Gastroesophageal sphincter (tissue), 4 donors: Measurements from ENCODE around the gene FOCAD. TPM values are rescaled to one million over a fixed set of nuclear protein-coding genes. Genes with fewer than 3 reads are reported as not detected.
A peak's percentile ranks its signal among the peaks of the same experiment; 100 is the strongest.

Experiments used
- ATAC-seq: fragments of 150-250 bp; one replicate; pipeline ENCODE4 v1.9.1; 2016; ENCODE audit warnings: mild to moderate bottlenecking, moderate library complexity
- H3K27ac ChIP-seq, 4 donors: fragments of 200-600 bp; sonication (generic) in 3 of 4; 1 replicate in 3 of 4; 2 replicates in 1 of 4; pipeline ENCODE4 v1.5.1; 2016 to 2019
- H3K27me3 ChIP-seq: fragments of 200-600 bp; sonication (generic); one replicate; pipeline ENCODE4 v1.5.1; 2019
- H3K36me3 ChIP-seq, 2 donors: fragments of 200-600 bp; sonication (generic); one replicate each; pipeline ENCODE4 v1.5.1; 2019; ENCODE audit warnings: control low read depth in 1 of 2
- H3K4me1 ChIP-seq, 3 donors: fragments of 200-600 bp; sonication (generic); 1 replicate in 2 of 3; 2 replicates in 1 of 3; pipeline ENCODE4 v1.5.1; 2016 to 2019; ENCODE audit warnings: control low read depth in 2 of 3
- H3K4me3 ChIP-seq, 2 donors: fragments of 200-600 bp; sonication (generic); one replicate each; pipeline ENCODE4 v1.5.1; 2019; ENCODE audit warnings: mild to moderate bottlenecking in 1 of 2, moderate library complexity in 1 of 2
- H3K9me3 ChIP-seq, 3 donors: fragments of 200-600 bp; sonication (generic); one replicate each; pipeline ENCODE4 v1.5.1; 2017 to 2019; ENCODE audit warnings: control low read depth in 2 of 3
- CTCF ChIP-seq, 4 experiments: fragments of 200-600 bp in 2 of 4; fragments of 450-650 bp in 2 of 4; sonication (generic) in 1 of 4; IDR thresholded peaks; one replicate each; pipeline ENCODE4 v1.5.1; 2017 to 2019; ENCODE audit warnings: antibody characterized with exemption in 4 of 4, mild to moderate bottlenecking in 2 of 4, moderate library complexity in 2 of 4
- EP300 ChIP-seq: sonication (generic); formaldehyde crosslinking; IDR thresholded peaks from one replicate; pipeline ENCODE4 v1.6.1; 2017; ENCODE audit warnings: antibody characterized with exemption, mild to moderate bottlenecking
- POLR2A ChIP-seq, 2 donors: fragments of 450-650 bp; IDR thresholded peaks; one replicate each; pipeline ENCODE4 v1.6.1; 2017; ENCODE audit warnings: antibody characterized with exemption in 2 of 2, mild to moderate bottlenecking in 2 of 2, moderate library complexity in 1 of 2
- POLR2AphosphoS5 ChIP-seq: sonication (generic); formaldehyde crosslinking; IDR thresholded peaks from one replicate; pipeline ENCODE4 v1.6.1; 2017; ENCODE audit warnings: antibody characterized with exemption
- WGBS, 2 donors: methylation state at CpG; one replicate each; pipeline ENCODE4 v1.1.5; 2018; ENCODE audit warnings: low coverage in 1 of 2; 5-methylcytosine and 5-hydroxymethylcytosine counted together
- total RNA-seq, 4 donors: library from RNA; depleted of rRNA; stranded (reverse); fragments of >200 nt; gene quantifications; one replicate each; pipeline ENCODE4 v1.1.0, GENCODE V29; 2016

FOCAD gene
- total RNA-seq, 4 donors from 2014 or later, result 23.0 to 35.9 (median 30.4) TPM

- no peaks in the 10 kb centered on the region for H3K27me3 ChIP-seq
- H3K27ac ChIP-seq, result no peak overlapping the region
- H3K4me3 ChIP-seq, result no peak overlapping the region
- H3K4me1 ChIP-seq, result peaks cover 3 to 41% (median 9%) of the 10 kb centered on the region in 3 donors
- no peaks in the 10 kb centered on the region for H3K9me3 ChIP-seq
- TF ChIP-seq POLR2AphosphoS5 (no peak), CTCF (IDR thresholded peaks at IDR 0.05) (no peak)
- ATAC-seq, result no peak
- WGBS, 2 donors, result 89 to 92% methylated on average over 3 of the region's 3 CpGs
- peaks cover 0 to 15% of the 10 kb centered on the region in 2 donors for H3K36me3 ChIP-seq
Observed at GRCh38 chr9:20988061-20988460, 304.0 kb downstream of the FOCAD start.

GRCh38 chr9:20988671-20989315 lies 304.7 kb downstream of the FOCAD start:
- 17 to 25% methylated on average over 3 of the region's 3 CpGs for WGBS, 2 donors
- no peak for ATAC-seq
- Histone ChIP-seq H3K27me3 (no peaks in the 10 kb centered on the region), H3K4me3 (no peak overlapping the region), H3K9me3 (no peaks in the 10 kb centered on the region), H3K4me1 (peaks cover 3 to 38% (median 9%) of the 10 kb centered on the region in 3 donors), H3K27ac (no peak overlapping the region), H3K36me3 (peaks cover 0 to 18% of the 10 kb centered on the region in 2 donors)
- TF ChIP-seq EP300 (no peak), POLR2A (IDR thresholded peaks at IDR 0.05) (no peak), CTCF (IDR thresholded peaks at IDR 0.05) (no peak), POLR2AphosphoS5 (no peak)

- WGBS, 2 donors, result 67 to 91% methylated on average over 2 to 3 of the region's 6 CpGs
- peak; percentile 65 for ATAC-seq
Observed at GRCh38 chr9:20989923-20990341, 305.9 kb downstream of the FOCAD start.

GRCh38 chr9:20990867-20991266 lies 306.8 kb downstream of the FOCAD start:
- Histone ChIP-seq H3K4me3 (no peak overlapping the region), H3K36me3 (peaks cover 0 to 25% of the 10 kb centered on the region in 2 donors), H3K4me1 (peaks cover 0 to 21% (median 3%) of the 10 kb centered on the region in 3 donors), H3K27me3 (no peaks in the 10 kb centered on the region), H3K9me3 (no peaks in the 10 kb centered on the region), H3K27ac (no peak overlapping the region)
- ATAC-seq, result peak; percentile 62
- WGBS, 2 donors, result 80 to 84% methylated on average over 1 to 2 of the region's 2 CpGs
- TF ChIP-seq CTCF (IDR thresholded peaks at IDR 0.05), result no peak
- TF ChIP-seq POLR2AphosphoS5, result no peak
- TF ChIP-seq POLR2A (IDR thresholded peaks at IDR 0.05), result no peak
- TF ChIP-seq EP300, result no peak

More at GRCh38 chr9:20989923-20990341, 305.9 kb downstream of the FOCAD start:
- TF ChIP-seq CTCF (IDR thresholded peaks at IDR 0.05), result no peak
- no peak for TF ChIP-seq POLR2AphosphoS5
- no peak for TF ChIP-seq POLR2A (IDR thresholded peaks at IDR 0.05)
- TF ChIP-seq EP300, result no peak
- Histone ChIP-seq H3K36me3 (peaks cover 0 to 18% of the 10 kb centered on the region in 2 donors), H3K4me3 (no peak overlapping the region), H3K27me3 (no peaks in the 10 kb centered on the region), H3K27ac (no peak overlapping the region), H3K9me3 (no peaks in the 10 kb centered on the region), H3K4me1 (peaks cover under 1 to 26% (median 3%) of the 10 kb centered on the region in 3 donors)

- TF ChIP-seq CTCF (IDR thresholded peaks at IDR 0.05) (no peak), POLR2A (IDR thresholded peaks at IDR 0.05) (no peak), EP300 (no peak), POLR2AphosphoS5 (no peak)
- Histone ChIP-seq H3K4me1 (peaks cover 0 to 34% (median 0%) of the 10 kb centered on the region in 3 donors), H3K27ac (no peak overlapping the region), H3K4me3 (no peak overlapping the region), H3K27me3 (no peaks in the 10 kb centered on the region), H3K9me3 (no peaks in the 10 kb centered on the region), H3K36me3 (peaks cover 0 to 25% of the 10 kb centered on the region in 2 donors)
- WGBS, 2 donors, result 83 to 97% methylated on average over 3 of the region's 3 CpGs
- ATAC-seq, result no peak
Observed at GRCh38 chr9:20994486-20994885, 310.4 kb downstream of the FOCAD start.
